HG03095 (cell line): Measurements from ENCODE around the gene DENND4B.

Experiments used
- ATAC-seq: cut with Tn5 transposase; IDR thresholded peaks from one replicate; pipeline ENCODE4 v1.9.1; 2021; ENCODE audit warnings: moderate library complexity; ENCODE audit not compliant: unreplicated experiment

DENND4B gene

DNA sequence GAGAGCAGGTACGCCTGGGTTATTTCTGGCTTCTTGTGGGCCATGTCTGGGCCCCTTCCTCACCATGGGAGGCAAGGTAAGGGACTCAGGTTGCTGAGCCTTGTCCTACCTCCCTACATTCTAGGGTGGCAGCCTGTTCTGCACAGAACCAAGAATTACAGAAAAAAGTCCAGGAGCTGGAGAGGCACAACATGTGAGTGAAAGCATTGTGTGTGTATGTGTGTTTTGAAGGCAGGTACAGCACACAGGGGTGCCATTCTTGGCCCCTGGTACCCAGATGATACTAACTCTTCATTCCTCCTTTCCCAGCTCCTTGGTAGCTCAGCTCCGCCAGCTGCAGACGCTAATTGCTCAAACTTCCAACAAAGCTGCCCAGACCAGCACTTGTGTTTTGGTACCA lies 26.6 kb upstream of the DENND4B start:
- no peak for ATAC-seq

DNA sequence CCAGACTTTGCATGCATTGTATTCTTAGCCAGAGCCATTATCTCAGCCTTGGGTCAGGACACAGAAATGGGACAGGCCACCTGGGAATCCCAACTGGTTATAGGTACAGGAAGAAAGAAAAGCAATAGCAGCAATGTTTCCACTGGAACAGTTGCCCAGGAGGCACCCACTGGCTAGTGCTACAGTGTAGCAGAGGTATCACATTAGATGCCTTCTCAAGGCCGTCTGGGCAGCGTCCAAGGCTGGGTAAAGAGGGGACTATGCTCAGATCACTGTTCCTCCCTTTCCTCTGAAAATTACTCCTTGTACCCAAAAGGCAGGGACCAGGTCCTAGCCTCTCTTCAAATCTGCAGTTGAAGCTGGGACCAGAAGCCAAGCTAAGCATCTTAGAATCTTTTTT lies 23.8 kb upstream of the DENND4B start:
- no peak for ATAC-seq

DNA sequence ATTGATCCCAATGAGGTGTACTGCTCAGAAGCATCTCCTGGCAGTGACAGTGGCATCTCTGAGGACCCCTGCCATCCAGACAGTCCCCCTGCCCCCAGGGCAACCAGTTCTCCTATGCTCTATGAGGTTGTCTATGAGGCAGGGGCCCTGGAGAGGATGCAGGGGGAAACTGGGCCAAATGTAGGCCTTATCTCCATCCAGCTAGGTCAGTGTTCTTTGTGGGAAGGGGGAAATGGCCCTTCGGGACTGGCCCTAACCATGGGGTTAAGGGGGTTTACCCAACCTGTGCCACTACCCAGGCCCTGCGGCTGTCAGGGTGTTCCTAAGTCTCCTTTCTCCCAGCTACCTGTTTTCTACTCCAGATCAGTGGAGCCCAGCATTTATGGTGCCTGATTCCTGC lies 22.5 kb upstream of the DENND4B start:
- ATAC-seq = no peak

DNA sequence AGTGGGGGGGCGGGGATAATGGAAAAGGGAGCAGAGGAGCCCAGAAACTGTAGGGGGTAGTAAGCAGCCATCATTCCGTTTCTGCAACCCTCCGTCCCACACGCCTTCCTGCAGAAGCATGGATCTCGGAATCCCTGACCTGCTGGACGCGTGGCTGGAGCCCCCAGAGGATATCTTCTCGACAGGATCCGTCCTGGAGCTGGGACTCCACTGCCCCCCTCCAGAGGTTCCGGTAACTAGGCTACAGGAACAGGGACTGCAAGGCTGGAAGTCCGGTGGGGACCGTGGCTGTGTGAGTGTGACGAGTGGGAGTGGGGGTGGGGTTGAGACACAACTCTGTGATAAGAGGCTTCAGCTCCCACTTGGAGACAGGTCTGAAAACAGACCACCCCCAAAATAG lies 21.9 kb upstream of the DENND4B start:
- ATAC-seq = no peak

DNA sequence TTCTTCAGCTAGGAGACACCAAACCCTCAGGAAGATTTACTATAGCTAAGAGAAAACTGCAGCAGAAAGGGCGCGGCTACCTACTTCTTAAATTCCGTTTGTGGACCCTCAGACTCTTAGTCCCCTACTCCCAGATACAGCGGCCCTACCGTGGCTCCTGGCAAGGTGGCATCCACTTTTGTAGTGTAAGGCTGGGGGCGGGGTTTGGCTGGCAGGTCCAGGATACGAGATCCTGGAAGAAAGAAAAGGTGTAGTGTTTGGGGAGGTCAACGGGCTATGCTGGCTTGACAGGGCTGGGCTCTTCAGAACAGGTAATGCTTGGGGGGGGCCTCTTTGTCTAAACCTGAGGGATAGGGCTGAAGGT lies 21.5 kb upstream of the DENND4B start:
- ATAC-seq = no peak

DNA sequence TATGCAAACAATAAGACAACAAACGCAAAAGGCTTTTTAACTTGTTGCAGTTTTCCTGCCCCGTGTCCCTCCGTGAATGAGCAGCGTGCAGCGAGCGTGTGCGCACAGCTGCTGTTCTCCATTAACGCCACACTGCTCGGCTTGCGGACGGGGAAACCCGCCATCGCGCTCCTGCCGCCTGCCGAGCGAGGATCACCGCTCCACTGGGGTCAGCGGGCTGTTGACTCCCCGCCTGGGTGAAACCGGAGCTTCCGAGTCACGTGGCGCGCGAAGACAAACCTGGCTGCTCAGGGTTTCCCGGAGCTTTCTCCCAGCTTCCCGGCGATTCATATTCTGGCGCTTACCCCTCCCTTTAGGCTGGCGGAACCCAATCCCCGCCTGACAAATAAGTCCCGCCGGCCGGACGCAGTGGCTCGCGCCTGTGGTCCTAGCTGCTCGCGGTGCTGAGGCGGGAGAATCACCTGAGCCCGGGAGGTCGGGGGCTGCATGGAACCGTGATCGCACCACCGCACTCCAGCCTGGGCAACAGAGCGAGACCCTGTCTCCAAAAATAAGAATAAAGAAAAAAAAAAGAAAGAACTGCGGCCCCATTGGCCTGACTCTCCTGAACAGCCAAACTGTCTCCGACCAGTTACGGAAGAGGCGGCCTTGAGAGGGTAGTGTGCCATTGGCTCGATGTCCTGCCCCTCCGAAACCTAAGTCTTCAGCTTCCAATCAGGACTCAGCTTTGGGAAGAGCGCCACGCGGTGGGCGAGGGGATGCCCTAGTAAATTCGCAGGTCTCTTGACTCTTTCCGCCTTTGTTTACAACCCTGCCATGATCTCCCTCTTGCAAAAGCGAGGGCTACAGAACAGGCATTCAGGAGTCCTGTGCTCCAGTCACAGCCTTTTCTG lies 20.8 kb upstream of the DENND4B start, which contains the start of gene CREB3L4:
Gene CREB3L4, plus strand, starts transcription at position 796 of the 893 bp plus-strand sequence. CDS start 624 bp downstream, outside the sequence.
- ATAC-seq = peak; percentile 58

DNA sequence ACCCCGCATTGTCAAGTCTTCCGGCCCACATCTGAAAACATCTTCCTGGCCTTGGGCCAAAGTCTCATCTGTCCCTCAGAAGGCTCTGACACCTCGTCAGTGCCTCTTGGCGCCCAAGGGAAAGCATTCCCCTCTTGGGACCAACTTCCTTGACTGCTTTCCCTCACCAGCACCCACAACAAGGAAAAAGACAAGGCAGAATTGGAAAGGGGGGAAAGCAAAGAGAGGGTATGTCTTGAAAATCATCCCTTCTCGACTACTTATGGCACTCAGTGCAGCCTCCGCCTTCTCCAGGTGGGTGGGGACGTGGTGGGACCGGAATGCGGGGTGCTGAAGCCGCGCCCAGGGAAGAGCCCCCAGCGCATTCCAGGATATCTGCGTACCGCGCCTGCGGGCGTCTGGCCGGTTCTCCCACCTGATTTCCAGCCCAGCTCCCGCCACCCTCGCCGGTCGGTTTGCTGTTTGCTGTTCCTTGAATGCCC lies 17.4 kb upstream of the DENND4B start:
- ATAC-seq = no peak

DNA sequence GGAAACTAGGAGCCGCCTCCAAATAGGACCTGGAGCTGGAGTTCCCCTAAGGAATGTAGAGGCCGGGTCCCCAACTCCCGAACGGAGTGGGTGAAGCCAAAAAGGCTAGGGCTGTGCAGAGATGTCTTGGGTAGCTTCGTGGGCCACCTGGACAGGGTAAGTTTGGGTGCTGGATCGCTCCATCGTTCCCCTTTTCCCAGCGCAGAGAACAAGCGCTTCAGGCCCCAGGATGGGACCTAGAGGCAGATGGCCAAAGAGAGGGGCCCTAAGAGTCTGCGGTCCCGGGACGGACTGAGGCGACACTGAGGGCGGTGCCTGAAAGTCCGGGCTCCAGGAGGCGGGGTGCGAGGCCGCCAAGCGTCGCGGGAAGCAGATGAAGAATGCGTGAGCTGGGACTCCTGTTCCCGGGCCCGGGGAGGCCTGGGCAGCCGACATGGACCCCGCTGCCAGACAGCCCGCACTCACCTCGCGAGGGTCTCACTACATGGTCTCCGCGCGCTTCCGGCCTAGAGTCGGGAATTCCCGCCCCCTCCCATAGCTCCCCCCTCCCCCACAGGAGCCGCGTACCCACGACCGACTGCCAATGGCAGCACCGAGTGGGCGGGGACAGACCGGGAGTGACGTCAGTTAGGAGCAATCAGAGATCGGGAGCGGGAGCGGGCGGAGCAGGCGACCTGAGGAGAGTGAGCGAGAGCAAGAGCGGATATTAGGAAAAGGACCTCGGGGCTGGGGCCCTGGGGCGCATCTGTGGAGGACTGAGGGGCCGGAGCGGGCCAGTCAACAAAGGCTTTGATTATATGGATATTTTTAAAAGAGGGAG lies 16.7 kb upstream of the DENND4B start, which contains the start of gene SLC39A1:
Gene SLC39A1, minus strand, starts transcription at position 508 of the 820 bp plus-strand sequence. CDS start 822 bp downstream, outside the sequence.
- peak; percentile 44 for ATAC-seq

DNA sequence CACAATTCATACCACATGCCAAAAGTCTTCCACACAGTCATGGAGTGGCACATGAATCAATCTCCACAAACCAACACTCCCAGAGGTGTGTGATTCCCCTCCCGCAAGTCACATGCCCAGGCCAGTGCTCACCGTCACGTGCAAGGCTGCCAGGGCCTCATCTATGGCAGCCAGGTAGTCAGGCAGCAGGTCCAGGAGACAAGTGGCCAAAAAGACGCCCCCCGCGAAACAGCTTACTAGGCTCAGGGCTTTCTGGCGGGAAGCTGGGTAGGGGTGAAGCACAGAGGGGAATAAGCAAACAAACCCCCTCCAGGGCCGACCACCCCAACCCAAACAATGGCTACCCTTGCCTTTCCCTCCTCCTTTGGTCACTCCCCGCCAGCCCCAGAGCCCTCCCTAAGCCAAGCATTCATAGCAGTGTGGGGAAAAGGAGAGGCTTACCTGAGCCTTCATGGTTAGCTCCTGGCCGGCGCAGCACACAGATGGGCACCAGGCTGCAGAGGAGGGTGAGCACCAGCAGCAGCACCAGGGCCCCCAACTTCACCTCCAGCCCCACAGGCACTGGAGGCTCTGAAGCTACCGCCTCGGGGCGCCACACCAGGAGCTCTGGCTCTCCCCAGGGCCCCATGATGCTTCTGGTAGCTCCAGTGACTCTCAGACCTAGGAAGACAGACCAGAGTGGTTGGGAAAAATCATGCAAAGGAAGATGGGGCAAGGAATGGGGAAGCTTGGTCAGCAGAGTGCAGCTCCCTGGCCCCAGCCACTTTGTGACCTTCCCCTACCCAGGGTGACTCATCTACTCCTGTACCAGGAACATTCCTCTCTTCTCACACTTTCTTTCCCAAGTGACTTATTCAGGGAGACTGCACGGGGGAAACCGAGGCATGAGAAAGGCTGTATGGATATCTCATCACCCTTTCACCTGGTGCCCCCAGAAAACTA lies 15.8 kb upstream of the DENND4B start:
- no peak for ATAC-seq

DNA sequence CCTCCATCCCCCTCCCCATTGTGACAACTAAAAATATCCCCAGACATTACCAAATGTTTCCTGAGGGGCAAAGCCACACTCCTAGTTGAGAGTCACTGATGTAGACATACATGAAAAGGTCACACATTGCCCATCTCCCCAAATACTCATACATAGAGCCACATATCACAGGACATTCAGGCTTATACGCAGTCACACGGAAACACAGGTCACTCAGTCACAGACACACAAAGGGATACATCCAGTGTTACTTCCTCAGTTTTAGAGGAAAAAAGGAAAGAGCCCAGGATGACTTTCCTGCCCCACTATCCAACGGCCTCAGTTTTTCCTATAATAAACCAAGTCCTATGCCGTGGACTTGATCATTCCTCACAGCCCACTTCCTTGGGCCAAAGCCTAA lies 14.9 kb upstream of the DENND4B start:
- ATAC-seq = no peak

DNA sequence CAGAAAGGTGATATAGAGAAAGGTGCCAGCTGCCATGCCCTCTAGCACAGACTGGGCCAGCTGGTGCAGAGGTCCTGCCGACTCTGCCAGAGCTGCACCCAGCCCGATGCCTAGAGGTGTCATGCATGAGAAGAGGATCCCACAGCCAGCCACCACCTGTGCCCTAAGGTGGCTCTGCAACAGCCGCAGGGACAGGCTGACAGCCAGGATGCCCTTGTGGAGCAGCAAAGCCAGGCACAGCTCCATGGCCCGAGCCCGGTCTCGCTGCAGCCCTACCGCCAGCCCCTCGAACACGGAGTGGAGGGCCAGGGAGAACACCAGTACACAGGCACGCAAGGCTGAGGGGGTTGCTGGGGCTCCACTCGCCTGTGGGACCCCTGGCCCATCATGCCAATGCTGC lies 13.7 kb upstream of the DENND4B start:
- ATAC-seq = no peak

DNA sequence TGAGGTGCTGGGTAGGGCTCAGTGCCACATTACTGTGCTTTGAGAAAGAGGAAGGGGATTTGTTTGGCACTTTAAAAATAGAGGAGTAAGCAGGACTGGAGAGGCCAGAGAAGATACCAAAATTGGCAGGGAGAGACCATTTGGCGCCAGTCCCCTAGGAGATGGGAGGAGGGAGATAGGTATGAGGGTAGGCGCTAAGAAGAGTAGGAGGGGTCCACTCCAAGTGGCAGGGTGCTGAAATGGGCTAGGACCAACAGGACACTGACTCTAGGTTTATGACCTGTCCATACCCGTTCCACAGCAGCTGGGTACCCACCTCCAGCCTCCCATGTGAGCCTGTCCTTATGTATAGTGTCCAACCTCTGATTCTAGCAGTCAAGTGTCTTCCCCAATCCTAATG lies 12.9 kb upstream of the DENND4B start:
- no peak for ATAC-seq

DNA sequence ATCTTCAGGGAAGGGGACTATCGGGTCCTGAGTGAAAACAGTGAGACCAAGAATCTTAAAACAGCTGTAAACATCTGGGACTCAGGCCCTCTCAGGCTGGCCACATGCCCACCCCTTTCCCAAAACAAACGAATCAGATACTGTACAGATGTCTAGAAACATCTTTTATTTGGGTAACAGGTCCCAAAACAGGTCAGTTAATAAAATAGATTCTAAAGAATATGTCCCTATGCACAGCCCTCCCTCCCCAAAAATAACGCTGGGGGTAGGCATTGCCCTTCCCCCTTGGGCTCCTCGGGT lies 12.4 kb upstream of the DENND4B start:
- no peak for ATAC-seq

DNA sequence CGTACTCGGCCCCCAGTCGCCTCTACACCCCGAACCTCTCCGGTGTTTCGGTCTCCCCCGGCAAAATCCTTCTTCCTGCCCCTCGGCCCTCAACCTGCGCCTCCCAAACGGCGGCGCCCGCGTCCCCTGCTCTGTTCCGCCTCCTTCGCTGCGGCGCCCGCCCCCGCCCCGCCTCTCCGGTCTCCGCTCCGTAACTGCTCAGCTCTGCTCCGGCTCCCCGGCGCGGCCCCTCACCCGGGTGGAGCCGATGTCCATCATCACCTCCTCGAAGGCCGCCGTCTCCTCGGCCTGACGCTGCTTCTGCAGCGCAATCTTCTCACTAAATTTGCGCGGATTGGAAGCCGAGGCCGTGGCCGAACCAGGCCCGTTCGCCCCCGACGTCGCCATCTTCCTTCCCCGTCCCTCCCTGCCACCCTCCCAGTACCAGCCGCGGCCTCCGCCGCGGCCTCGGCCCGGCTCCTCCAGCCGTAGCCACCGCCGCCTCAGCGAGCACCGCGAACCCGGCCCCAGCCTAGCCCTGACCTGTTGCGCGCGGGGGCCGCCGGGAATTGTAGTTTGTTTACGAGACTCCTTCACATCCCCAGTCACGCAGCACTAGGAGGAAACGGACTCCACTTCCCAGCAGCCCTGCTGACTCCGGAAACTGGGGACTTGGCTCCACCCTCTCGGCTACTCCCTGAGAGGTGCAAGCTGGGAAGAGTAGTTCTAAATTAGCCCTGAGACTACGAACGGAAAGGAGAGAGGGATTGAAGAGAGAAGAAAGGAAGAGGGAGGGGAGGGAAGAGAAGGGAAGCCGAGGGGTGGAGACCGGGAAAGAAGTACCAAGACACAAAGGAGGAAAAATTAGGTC lies 11.8 kb upstream of the DENND4B start, which contains the start of gene CRTC2:
Gene CRTC2, minus strand, starts transcription at position 502 of the 850 bp plus-strand sequence. Its CDS starts 115 bp downstream, at position 387.
- ATAC-seq = peak; percentile 68

DNA sequence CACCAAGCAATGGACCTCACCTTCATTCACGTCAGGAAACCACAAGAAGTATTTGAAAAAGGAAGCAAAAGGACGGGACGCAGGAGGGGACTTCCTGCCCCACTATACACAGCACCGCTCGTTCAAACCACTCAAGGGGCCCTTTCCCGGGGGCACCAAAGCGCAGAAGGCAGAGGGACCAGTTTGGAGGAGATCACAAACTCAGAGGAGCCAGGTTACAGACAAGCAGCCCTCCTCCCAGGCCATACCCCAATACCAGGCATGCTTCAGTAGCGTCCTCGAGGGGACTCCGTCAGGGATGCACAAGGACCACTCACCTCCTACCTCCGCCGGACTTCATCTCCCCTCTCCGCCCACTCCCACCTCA lies 11.2 kb upstream of the DENND4B start:
- ATAC-seq = no peak

DNA sequence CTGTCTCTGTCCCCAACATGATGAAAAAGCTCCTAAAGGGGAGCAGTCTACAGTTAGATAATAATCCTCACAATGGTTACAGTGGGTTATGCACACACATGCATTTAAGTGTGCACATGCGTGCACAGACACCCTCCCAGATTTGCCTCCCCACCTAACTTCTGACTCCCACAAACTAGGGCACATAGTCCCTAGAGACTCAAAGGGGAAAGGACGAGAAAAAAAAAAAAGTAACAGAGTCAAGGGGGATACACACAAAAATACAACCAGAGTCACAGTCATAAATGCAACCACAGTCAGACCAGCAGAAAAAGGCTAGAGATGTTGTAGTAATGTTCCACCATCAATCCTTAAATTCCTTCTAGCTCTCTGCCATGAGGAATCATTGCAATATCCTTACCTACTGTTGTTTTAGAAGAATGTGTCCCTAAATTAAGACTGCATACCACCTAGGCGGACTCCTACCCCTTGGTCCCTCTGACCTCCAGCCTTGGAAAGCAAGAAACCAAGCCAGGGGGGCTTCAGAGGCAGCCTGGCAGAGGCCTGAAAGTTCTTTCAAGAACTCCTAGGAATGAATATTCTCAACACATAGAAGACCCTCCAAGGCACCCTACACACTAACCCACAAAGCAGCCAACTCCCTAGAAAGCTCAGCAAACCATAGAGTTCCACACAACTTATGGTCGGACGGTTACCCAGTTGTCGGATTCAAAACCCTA lies 10.6 kb upstream of the DENND4B start:
- no peak for ATAC-seq

DNA sequence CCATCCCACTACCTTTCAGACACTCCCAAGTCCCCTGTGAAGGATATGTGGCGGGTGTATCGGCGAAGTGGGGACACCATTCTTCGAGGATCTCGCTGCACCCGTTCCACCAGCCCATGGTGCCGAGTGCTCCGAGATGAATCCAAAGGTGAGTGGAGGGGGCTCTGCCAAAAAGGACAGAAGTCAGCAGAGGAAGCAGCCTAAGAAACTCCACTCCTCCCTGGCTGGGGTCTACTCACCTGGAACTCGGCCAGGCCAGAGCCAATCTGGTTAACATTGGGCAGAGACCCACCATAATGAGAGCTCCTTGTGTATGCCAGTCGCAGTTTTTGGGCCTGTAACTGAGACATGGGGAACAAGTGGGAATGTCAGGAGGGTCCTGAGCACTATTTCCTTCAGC lies 8.3 kb upstream of the DENND4B start:
- no peak for ATAC-seq

DNA sequence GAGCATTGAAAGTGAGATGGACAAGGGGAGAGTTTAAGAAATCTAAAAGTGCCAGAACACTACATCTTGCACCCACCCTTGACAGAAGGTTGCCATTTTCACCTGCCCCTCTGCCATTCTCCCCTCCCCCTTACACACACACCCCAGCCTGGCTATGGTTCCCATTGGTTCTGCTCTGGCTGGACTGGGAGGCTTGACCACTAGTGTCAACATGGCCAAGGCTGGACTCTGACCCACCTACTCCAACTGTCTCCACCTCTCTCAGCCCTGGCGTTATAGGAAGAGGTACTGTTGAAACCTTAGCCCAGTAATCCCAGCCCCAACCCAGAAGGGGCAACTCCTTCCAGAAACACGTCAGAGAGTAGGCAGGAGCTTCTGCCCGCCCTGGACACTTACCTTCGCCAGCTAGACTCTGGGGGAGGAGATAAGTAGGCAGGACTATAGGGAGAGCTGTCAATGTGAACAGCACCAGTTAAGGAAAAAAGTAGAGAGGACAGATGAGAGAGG lies 7.4 kb upstream of the DENND4B start:
- no peak for ATAC-seq

DNA sequence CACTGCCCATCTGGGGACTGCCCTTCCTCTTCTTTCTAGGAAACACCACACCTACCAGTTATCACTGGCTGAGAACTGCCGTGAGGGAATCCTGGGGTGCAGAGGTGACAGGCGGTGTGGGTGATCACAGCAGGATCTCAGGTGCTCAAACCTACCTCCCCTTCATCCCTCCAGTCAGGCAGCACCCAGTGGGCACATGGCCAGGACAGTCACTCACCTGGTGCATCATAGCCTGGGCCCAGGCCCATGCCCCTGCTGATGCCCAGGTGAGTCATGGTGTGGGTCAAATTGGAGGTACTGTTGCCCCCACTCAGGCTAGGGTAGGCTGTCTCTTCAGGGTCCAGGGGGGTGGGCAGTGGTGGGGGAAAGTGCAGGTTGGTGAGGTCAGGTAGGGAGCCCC lies 5.3 kb upstream of the DENND4B start:
- no peak for ATAC-seq
